ENCODE results near the gene CBLB. TPM values are rescaled to one million over a fixed set of nuclear protein-coding genes. Genes with fewer than 3 reads are reported as not detected.

CBLB gene
- total RNA-seq, 1 experiment from 2014 or later: 26.2 TPM

- TF ChIP-seq, protein P1, sequence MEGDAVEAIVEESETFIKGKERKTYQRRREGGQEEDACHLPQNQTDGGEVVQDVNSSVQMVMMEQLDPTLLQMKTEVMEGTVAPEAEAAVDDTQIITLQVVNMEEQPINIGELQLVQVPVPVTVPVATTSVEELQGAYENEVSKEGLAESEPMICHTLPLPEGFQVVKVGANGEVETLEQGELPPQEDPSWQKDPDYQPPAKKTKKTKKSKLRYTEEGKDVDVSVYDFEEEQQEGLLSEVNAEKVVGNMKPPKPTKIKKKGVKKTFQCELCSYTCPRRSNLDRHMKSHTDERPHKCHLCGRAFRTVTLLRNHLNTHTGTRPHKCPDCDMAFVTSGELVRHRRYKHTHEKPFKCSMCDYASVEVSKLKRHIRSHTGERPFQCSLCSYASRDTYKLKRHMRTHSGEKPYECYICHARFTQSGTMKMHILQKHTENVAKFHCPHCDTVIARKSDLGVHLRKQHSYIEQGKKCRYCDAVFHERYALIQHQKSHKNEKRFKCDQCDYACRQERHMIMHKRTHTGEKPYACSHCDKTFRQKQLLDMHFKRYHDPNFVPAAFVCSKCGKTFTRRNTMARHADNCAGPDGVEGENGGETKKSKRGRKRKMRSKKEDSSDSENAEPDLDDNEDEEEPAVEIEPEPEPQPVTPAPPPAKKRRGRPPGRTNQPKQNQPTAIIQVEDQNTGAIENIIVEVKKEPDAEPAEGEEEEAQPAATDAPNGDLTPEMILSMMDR (IDR thresholded peaks at IDR 0.05; ENCODE audit: unreplicated experiment): no peak
- no peak for DNase-seq
- Mint-ChIP-seq H3K27ac (ENCODE audit: unreplicated experiment) (no peak overlapping the region), H3K9me3 (ENCODE audit: low read depth, unreplicated experiment) (no peaks in the 10 kb centered on the region), H3K4me3 (ENCODE audit: low read depth, unreplicated experiment) (no peak overlapping the region), H3K27me3 (ENCODE audit: unreplicated experiment) (no peaks in the 10 kb centered on the region), H3K4me1 (ENCODE audit: low read depth, unreplicated experiment) (no peaks in the 10 kb centered on the region), H3K36me3 (ENCODE audit: insufficient read depth, unreplicated experiment) (peaks cover 5% of the 10 kb centered on the region)
- no TSS peak for BruUV-seq (replicated peaks)
- intact Hi-C loops (cut with micrococcal nuclease; ENCODE audit: unreplicated experiment): no loop called here
- CTCF ChIA-PET: no interaction called here
These were observed 163.9 kb downstream of the CBLB start for GRCh38 chr3:105704726-105705410.

GRCh38 chr3:105700575-105700974 lies 168.2 kb downstream of the CBLB start:
- CTCF ChIA-PET: interaction anchor here (1.0 kb wide), 1 partner anchor 16 kb away, joined by 3 read pairs; no protein-coding TSS in a partner anchor
- H3K9me3 Mint-ChIP-seq (ENCODE audit: low read depth, unreplicated experiment): no peaks in the 10 kb centered on the region
- no peak overlapping the region for H3K4me3 Mint-ChIP-seq (ENCODE audit: low read depth, unreplicated experiment)
- no peaks in the 10 kb centered on the region for H3K27me3 Mint-ChIP-seq (ENCODE audit: unreplicated experiment)
- TF ChIP-seq, protein P1 (IDR thresholded peaks at IDR 0.05; ENCODE audit: unreplicated experiment): no peak
- DNase-seq: no peak
- H3K27ac Mint-ChIP-seq (ENCODE audit: unreplicated experiment): no peak overlapping the region
- H3K36me3 Mint-ChIP-seq (ENCODE audit: insufficient read depth, unreplicated experiment): peaks cover 5% of the 10 kb centered on the region
- intact Hi-C loops (cut with micrococcal nuclease; ENCODE audit: unreplicated experiment): no loop called here
- BruUV-seq (replicated peaks): no TSS peak
- no peaks in the 10 kb centered on the region for H3K4me1 Mint-ChIP-seq (ENCODE audit: low read depth, unreplicated experiment)

DNA sequence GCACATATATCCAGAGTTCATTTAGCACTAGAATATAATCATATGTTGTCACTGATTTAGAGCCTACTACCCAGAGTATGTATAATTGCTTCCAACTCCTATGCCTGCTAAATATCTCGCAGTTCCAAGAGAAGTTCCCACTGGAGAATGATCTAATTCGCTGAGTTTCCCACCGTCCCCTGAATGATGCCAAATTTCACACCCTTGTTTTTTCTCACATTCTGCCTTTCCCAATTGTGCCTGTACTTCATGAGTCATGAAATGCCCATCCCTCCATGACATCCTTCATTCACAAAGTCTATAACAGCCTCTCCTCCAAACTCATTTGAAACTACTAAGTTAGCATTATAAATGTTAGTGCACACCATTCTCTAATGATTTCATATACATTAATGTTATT lies 177.2 kb downstream of the CBLB start:
- Mint-ChIP-seq H3K36me3 (ENCODE audit: insufficient read depth, unreplicated experiment) (peaks cover 7% of the 10 kb centered on the region), H3K9me3 (ENCODE audit: low read depth, unreplicated experiment) (no peaks in the 10 kb centered on the region), H3K4me1 (ENCODE audit: low read depth, unreplicated experiment) (no peaks in the 10 kb centered on the region), H3K27ac (ENCODE audit: unreplicated experiment) (no peak overlapping the region), H3K27me3 (ENCODE audit: unreplicated experiment) (no peaks in the 10 kb centered on the region), H3K4me3 (ENCODE audit: low read depth, unreplicated experiment) (no peak overlapping the region)
- TF ChIP-seq, protein P1 (IDR thresholded peaks at IDR 0.05; ENCODE audit: unreplicated experiment): no peak
- DNase-seq: no peak
- CTCF ChIA-PET: no interaction called here
- BruUV-seq (replicated peaks): no TSS peak
- intact Hi-C loops (cut with micrococcal nuclease; ENCODE audit: unreplicated experiment): no loop called here

GRCh38 chr3:105691053-105691452 lies 177.8 kb downstream of the CBLB start:
- H3K27ac Mint-ChIP-seq (ENCODE audit: unreplicated experiment): no peak overlapping the region
- H3K27me3 Mint-ChIP-seq (ENCODE audit: unreplicated experiment): no peaks in the 10 kb centered on the region
- CTCF ChIA-PET: no interaction called here
- TF ChIP-seq, protein P1 (IDR thresholded peaks at IDR 0.05; ENCODE audit: unreplicated experiment): no peak
- no peaks in the 10 kb centered on the region for H3K4me1 Mint-ChIP-seq (ENCODE audit: low read depth, unreplicated experiment)
- no peak overlapping the region for H3K4me3 Mint-ChIP-seq (ENCODE audit: low read depth, unreplicated experiment)
- intact Hi-C loops (cut with micrococcal nuclease; ENCODE audit: unreplicated experiment): no loop called here
- no peak for DNase-seq
- no TSS peak for BruUV-seq (replicated peaks)
- peaks cover 7% of the 10 kb centered on the region for H3K36me3 Mint-ChIP-seq (ENCODE audit: insufficient read depth, unreplicated experiment)
- no peaks in the 10 kb centered on the region for H3K9me3 Mint-ChIP-seq (ENCODE audit: low read depth, unreplicated experiment)
